Activated CD8-positive, alpha-beta T cell treated with anti-CD3 and anti-CD28 coated beads for 36 hours (primary cell): ENCODE measurements around the gene PXDN. TPM values are rescaled to one million over a fixed set of nuclear protein-coding genes. Genes with fewer than 3 reads are reported as not detected.

Source experiments
- ATAC-seq: fragments of 200-7000 bp; cut with Tn5 transposase; one replicate; pipeline ENCODE4 v1.10.0; 2021; ENCODE audit warnings: mild to moderate bottlenecking, moderate library complexity
- CTCF ChIA-PET: fragments of 350-600 bp; sonication (Branson Sonifier 250); formaldehyde crosslinking; loops from one replicate; lab custom pipeline; 2021; ENCODE audit warnings: antibody characterized with exemption; lab: Charles Lee
- POLR2A ChIA-PET: fragments of 350-600 bp; sonication (Branson Sonifier 250); formaldehyde crosslinking; loops from one replicate; lab custom pipeline; 2021; ENCODE audit warnings: antibody characterized with exemption; lab: Charles Lee
- DNase-seq: peaks from one replicate; pipeline ENCODE4 v3.0.0-alpha.2; 2020
- H3K27ac Mint-ChIP-seq: one replicate; pipeline ENCODE4 v1.8.0; 2021; ENCODE audit warnings: mild to moderate bottlenecking, mixed read lengths
- H3K27me3 Mint-ChIP-seq: one replicate; pipeline ENCODE4 v1.8.0; 2021; ENCODE audit warnings: mixed read lengths
- H3K36me3 Mint-ChIP-seq: one replicate; pipeline ENCODE4 v1.8.0; 2021; ENCODE audit warnings: low read depth, mixed read lengths
- H3K4me1 Mint-ChIP-seq: one replicate; pipeline ENCODE4 v1.8.0; 2021; ENCODE audit warnings: low read depth, mixed read lengths
- H3K4me3 Mint-ChIP-seq: one replicate; pipeline ENCODE4 v1.8.0; 2021; ENCODE audit warnings: mild to moderate bottlenecking, moderate library complexity, mixed read lengths
- H3K9me3 Mint-ChIP-seq: one replicate; pipeline ENCODE4 v1.8.0; 2021; ENCODE audit warnings: mixed read lengths
- intact Hi-C: fragments of 100-400 bp; cut with micrococcal nuclease; formaldehyde crosslinking; loops from one replicate; pipeline ENCODE4 v1.10.0; 2022
- total RNA-seq, 2 experiments: library from RNA; stranded (reverse); gene quantifications; one replicate each; pipeline ENCODE4 v1.2.3, GENCODE V29; 2021
- TF ChIP-seq, protein P1 (sequence below): fragments of 200-600 bp; IDR thresholded peaks from one replicate; pipeline ENCODE4 v1.8.0; 2022; ENCODE audit warnings: antibody characterized with exemption, mild to moderate bottlenecking

PXDN gene
- total RNA-seq, 2 experiments from 2014 or later, result 0.58 to 0.83 TPM

DNA sequence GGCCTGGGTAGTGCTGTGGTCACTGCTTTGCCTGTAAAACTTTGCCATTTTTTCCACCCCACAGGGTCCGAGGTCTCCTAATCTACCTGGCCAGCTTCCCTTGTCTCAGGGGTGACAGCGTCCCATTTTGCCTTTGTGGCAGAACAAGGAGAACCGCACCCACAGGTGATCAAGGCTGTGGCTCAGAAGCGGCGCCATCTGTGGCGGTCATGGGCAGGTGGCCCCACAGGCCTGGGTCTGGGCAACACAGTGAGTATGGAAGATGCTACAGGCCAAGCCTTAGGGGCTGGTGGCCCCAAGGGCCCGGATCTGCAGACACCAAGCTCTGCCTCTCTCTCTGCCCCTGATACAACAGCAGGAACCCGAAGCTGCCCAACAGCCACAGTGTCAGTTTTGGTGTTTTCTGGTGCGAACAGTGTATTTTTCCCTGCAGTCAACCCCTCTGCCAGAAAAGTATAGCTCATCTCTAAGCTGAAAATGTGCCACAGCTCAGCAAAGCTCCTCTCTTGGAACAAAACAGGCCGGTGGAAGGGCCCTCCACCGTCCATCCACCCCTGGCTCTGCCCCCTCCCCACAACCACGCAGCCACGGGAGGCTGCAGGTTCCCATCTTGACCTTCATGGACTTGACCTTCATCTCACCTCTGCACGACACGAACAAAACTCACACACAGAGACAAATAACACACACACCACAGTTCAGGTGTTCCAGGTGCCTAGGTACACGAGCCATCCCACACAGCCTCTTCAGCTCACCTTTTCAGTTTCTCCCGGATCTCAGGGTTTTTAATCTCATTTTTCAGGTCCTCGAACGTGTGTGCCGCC is 96.7 kb downstream of the PXDN start:
- Mint-ChIP-seq H3K4me1 (no peaks in the 10 kb centered on the region), H3K4me3 (no peak overlapping the region), H3K36me3 (no peaks in the 10 kb centered on the region), H3K27me3 (no peaks in the 10 kb centered on the region), H3K9me3 (no peaks in the 10 kb centered on the region), H3K27ac (no peak overlapping the region)
- DNase-seq (no peak), ATAC-seq (no peak)
- intact Hi-C loops, result no loop called here
- ChIA-PET CTCF (no interaction called here), POLR2A (no interaction called here)
- TF ChIP-seq, protein P1, sequence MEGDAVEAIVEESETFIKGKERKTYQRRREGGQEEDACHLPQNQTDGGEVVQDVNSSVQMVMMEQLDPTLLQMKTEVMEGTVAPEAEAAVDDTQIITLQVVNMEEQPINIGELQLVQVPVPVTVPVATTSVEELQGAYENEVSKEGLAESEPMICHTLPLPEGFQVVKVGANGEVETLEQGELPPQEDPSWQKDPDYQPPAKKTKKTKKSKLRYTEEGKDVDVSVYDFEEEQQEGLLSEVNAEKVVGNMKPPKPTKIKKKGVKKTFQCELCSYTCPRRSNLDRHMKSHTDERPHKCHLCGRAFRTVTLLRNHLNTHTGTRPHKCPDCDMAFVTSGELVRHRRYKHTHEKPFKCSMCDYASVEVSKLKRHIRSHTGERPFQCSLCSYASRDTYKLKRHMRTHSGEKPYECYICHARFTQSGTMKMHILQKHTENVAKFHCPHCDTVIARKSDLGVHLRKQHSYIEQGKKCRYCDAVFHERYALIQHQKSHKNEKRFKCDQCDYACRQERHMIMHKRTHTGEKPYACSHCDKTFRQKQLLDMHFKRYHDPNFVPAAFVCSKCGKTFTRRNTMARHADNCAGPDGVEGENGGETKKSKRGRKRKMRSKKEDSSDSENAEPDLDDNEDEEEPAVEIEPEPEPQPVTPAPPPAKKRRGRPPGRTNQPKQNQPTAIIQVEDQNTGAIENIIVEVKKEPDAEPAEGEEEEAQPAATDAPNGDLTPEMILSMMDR, result no peak

DNA sequence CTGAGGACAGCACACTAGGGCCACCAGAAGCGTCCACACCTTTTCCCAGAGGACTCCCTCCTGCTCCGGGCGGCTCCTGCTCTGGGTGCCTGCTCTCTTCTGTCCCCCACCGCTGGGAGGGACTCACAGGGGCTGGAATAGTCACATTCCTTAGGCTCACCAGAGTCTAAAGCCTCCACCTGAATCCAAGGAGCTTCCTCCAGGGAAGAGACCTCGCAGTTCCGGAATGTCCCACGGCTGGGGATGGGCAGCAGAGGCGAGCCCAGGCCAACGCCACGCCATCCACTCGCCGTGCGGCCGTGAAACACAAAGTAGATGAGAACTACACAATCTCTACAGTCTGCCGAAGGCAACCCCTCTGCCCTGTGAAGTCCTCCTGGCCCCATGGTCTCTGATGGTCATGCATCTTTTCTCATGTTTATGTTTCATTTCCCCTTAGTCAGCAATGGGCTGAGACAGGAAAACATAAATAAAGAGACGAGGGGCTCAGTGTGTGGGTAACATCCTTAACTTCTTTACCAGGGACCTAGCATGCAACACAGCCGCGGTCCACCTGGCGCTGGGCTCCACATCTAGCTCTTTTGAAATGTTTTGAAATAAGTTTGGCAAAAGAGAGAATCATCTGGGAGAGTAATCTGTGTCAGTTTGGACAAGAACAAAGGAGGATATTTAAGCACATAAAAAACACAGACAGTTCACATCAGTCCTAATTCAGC is 98.4 kb downstream of the PXDN start:
- intact Hi-C loops, result no loop called here
- H3K4me3 Mint-ChIP-seq, result no peak overlapping the region
- ATAC-seq (no peak), DNase-seq (no peak)
- no peak overlapping the region for H3K27ac Mint-ChIP-seq
- CTCF ChIA-PET, result no interaction called here
- TF ChIP-seq, protein P1, result no peak
- no peaks in the 10 kb centered on the region for H3K27me3 Mint-ChIP-seq
- H3K36me3 Mint-ChIP-seq, result no peaks in the 10 kb centered on the region
- H3K9me3 Mint-ChIP-seq, result no peaks in the 10 kb centered on the region
- no peaks in the 10 kb centered on the region for H3K4me1 Mint-ChIP-seq
- POLR2A ChIA-PET, result no interaction called here

DNA sequence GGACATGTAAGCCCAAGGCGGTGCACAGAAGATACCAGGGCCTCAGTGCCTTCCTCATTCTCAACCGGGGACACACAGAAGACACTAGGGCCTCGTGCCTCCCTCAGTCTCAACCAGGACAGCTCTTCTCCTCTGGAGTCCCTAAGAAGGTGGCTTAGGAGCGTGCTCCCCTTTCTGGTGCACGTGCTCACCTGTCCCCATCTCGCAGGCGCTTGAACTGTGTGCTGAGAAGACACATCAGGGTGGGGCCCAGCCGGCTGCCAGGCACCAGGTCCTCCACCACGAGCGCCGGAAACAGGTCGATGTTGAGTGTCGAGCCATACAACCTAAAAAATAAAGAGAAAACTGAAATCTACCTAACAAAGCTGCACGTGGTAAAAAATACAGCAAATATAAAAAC is 99.9 kb downstream of the PXDN start:
- Mint-ChIP-seq H3K4me3 (no peak overlapping the region), H3K27ac (no peak overlapping the region), H3K36me3 (no peaks in the 10 kb centered on the region), H3K9me3 (no peaks in the 10 kb centered on the region), H3K4me1 (no peaks in the 10 kb centered on the region), H3K27me3 (no peaks in the 10 kb centered on the region)
- TF ChIP-seq, protein P1, result no peak
- intact Hi-C loops, result no loop called here
- ChIA-PET CTCF (no interaction called here), POLR2A (no interaction called here)
- DNase-seq (no peak), ATAC-seq (no peak)

DNA sequence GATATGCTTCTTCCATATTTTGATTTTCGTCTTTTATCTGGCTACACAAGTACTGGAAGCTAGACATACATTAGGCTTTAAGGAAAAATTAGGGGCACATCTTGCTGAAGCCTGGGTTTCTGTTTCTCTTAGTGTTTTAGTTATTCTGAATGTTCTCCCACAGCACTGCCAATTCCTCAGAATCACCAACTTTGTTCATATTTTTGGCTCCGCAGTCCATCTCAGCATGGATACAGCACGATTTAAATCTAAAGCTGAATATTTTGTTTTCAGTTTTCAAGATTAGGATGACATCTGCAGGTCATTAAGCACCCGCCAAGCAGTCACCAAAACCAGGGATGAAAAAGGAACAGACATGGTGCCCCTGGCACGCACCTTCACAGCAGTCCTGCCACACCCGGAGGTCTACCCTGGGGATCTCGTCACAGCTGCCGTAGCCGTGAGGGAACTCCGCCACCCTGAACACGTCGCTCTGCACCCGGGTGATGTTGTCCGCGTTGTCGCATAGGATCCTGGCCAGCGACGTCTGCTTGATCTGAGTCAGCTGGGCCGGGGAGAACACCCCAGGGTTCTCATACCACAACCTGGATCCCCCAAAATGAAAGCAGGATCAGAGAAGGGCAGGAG is 101.2 kb downstream of the PXDN start:
- no peaks in the 10 kb centered on the region for H3K27me3 Mint-ChIP-seq
- H3K9me3 Mint-ChIP-seq, result no peaks in the 10 kb centered on the region
- DNase-seq, result no peak
- H3K4me3 Mint-ChIP-seq, result no peak overlapping the region
- intact Hi-C loops, result no loop called here
- TF ChIP-seq, protein P1, result no peak
- no peaks in the 10 kb centered on the region for H3K36me3 Mint-ChIP-seq
- CTCF ChIA-PET, result no interaction called here
- H3K4me1 Mint-ChIP-seq, result no peaks in the 10 kb centered on the region
- POLR2A ChIA-PET, result interaction anchor here (0.6 kb wide), 1 partner anchor 468 kb away, joined by 3 read pairs; no protein-coding TSS in a partner anchor
- no peak overlapping the region for H3K27ac Mint-ChIP-seq
- no peak for ATAC-seq
